OCI-LY1 (cell line): ENCODE measurements around the gene KCNC2.

Experiments used
- EZH2 ChIP-seq: fragments of 200-600 bp; sonication (generic), shearing (Covaris generic); IDR thresholded peaks from 2 replicates; pipeline ENCODE4 v1.8.0; 2017; ENCODE audit warnings: borderline replicate concordance, mixed run types, mild to moderate bottlenecking, antibody characterized with exemption, low read length, moderate library complexity, mixed read lengths
- TF ChIP-seq, protein P1 (sequence below): fragments of 200-600 bp; sonication (generic), shearing (Covaris generic); IDR thresholded peaks from 2 replicates; pipeline ENCODE4 v1.5.1; 2017; ENCODE audit warnings: mild to moderate bottlenecking, antibody characterized with exemption, low read length, moderate library complexity, mixed read lengths

DNA sequence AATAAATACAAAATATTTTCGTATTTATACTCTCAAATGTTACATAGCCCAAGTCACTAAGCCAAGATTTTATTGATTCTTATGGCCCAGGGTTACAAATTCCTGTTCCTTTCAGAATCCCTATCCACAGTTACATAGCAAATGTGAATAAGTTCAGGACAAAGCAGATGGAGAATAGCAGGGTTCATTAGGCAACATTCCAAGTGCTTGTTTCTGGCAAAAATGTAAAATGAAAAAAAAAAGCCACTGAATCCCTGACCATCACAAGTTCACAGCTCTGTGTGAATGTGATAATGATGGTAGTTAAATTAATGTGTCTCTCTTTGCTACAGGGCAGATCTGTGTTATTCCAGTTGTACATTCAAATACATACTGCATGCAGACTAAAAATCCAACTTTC lies 74.6 kb downstream of the KCNC2 start:
- TF ChIP-seq, protein P1, sequence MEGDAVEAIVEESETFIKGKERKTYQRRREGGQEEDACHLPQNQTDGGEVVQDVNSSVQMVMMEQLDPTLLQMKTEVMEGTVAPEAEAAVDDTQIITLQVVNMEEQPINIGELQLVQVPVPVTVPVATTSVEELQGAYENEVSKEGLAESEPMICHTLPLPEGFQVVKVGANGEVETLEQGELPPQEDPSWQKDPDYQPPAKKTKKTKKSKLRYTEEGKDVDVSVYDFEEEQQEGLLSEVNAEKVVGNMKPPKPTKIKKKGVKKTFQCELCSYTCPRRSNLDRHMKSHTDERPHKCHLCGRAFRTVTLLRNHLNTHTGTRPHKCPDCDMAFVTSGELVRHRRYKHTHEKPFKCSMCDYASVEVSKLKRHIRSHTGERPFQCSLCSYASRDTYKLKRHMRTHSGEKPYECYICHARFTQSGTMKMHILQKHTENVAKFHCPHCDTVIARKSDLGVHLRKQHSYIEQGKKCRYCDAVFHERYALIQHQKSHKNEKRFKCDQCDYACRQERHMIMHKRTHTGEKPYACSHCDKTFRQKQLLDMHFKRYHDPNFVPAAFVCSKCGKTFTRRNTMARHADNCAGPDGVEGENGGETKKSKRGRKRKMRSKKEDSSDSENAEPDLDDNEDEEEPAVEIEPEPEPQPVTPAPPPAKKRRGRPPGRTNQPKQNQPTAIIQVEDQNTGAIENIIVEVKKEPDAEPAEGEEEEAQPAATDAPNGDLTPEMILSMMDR = no peak
- no peak for TF ChIP-seq EZH2
